Measurements from ENCODE around the gene SCAPER. TPM values are rescaled to one million over a fixed set of nuclear protein-coding genes. Genes with fewer than 3 reads are reported as not detected.
"Not testable (repeated sequence)": the region's sequence is repeated elsewhere in the genome, so short reads cannot be mapped to it uniquely, and the experiment has no call there.

Gene SCAPER
- total RNA-seq, 1 donor from 2014 or later, result 22.8 TPM

DNA sequence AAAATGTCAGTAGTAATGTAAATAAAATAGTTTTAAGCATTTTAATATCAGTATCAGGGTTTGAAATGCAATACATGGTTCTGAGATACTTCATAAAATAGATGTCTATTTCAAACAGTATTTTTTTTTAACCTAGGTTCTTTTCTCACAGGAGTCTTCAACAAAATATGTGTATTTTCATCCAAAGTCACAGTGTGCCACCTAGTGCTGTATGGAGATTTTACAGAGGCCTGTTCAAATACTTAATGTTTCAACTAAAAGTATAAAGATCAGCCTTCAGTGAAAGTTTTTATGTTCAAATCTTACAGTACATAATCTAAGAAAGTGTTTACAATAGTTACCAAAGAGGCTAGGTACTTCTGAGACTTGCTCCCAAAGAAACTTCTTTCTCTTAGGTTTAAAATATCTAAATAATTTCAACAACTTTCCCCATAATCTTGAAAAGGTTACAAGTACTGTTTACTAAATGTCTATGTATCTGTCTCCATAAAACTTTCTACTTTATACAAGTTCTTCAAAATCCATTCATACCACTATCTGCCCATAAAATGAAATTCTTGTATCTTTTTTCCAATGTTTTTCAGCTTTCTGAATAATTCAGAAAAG, 38.3 kb downstream of the SCAPER start:
- intact Hi-C loops (cut with micrococcal nuclease), result loop anchor here (5.0 kb wide), 1 partner anchor 670 kb away; no protein-coding TSS in a partner anchor
- no peak for DNase-seq (ENCODE audit: low spot score)

DNA sequence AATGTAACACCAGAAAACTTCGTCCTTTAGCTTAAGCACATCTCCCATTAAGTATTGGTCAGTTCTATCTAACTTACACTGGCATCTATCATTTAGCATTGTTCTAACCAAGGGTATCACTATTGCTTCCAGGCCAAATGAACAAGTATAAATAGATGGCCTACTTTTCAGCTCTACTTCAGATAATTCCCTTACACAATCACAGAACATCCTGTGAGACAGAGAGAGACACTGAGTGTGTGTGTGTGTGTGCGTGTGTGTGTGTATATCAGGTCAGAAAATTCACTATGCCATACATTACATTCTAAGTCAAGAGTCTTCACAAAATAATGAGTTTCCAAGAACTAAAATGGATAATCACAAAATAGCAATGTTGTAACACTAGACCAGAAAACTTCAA, 39.1 kb downstream of the SCAPER start:
- Mint-ChIP-seq H3K27ac (no peak overlapping the region), H3K27me3 (ENCODE audit: low read depth) (peaks cover 2% of the 10 kb centered on the region), H3K36me3 (ENCODE audit: low read depth) (peaks cover 8% of the 10 kb centered on the region), H3K4me1 (ENCODE audit: low read depth) (peaks cover 28% of the 10 kb centered on the region), H3K9me3 (no peaks in the 10 kb centered on the region), H3K4me3 (ENCODE audit: low read depth) (no peak overlapping the region)
- intact Hi-C loops (cut with micrococcal nuclease), result loop anchor here (5.0 kb wide), 1 partner anchor 669 kb away; no protein-coding TSS in a partner anchor
- no peak for DNase-seq (ENCODE audit: low spot score)

More for the DNA sequence above, 38.3 kb downstream of the SCAPER start:
- H3K4me1 Mint-ChIP-seq (ENCODE audit: low read depth), result peaks cover 24% of the 10 kb centered on the region
- H3K36me3 Mint-ChIP-seq (ENCODE audit: low read depth), result peaks cover 5% of the 10 kb centered on the region
- no peaks in the 10 kb centered on the region for H3K9me3 Mint-ChIP-seq
- peaks cover 2% of the 10 kb centered on the region for H3K27me3 Mint-ChIP-seq (ENCODE audit: low read depth)
- no peak overlapping the region for H3K27ac Mint-ChIP-seq
- no peak overlapping the region for H3K4me3 Mint-ChIP-seq (ENCODE audit: low read depth)

- Mint-ChIP-seq H3K27me3 (ENCODE audit: low read depth) (peaks cover 2% of the 10 kb centered on the region), H3K36me3 (ENCODE audit: low read depth) (peaks cover 8% of the 10 kb centered on the region), H3K4me1 (ENCODE audit: low read depth) (peaks cover 29% of the 10 kb centered on the region), H3K4me3 (ENCODE audit: low read depth) (no peak overlapping the region), H3K9me3 (no peaks in the 10 kb centered on the region), H3K27ac (no peak overlapping the region)
- intact Hi-C loops (cut with micrococcal nuclease), result loop anchor here (5.0 kb wide), 1 partner anchor 668 kb away; no protein-coding TSS in a partner anchor
- no peak for DNase-seq (ENCODE audit: low spot score)
Observed at GRCh38 chr15:76865548-76865991, 39.6 kb downstream of the SCAPER start.

- Mint-ChIP-seq H3K36me3 (ENCODE audit: low read depth) (peaks cover 8% of the 10 kb centered on the region), H3K27me3 (ENCODE audit: low read depth) (peaks cover 2% of the 10 kb centered on the region), H3K4me3 (ENCODE audit: low read depth) (no peak overlapping the region), H3K4me1 (ENCODE audit: low read depth) (peaks cover 27% of the 10 kb centered on the region), H3K27ac (no peak overlapping the region), H3K9me3 (no peaks in the 10 kb centered on the region)
- no peak for DNase-seq (ENCODE audit: low spot score)
- intact Hi-C loops (cut with micrococcal nuclease), result no loop called here
Observed at GRCh38 chr15:76864586-76864985, 40.6 kb downstream of the SCAPER start.

DNA sequence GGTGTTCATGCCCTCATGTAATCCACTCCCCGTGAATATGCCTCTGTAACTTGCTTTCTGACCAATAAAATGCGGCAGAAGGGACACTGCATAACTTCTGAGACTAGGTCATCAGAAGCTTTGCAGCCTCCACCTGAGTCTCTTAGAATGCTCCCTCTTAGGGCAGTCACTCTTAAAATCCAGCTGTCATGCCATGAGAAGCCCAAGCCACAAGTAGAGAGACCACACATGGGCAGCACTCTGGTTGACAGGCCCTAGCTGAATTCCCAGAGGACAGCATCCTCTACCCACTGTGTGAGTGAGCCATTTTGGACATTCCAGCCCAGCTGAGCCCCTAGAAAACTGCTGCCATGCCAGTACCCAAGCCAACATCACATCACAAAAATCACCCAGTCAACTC, 41.4 kb downstream of the SCAPER start:
- H3K27me3 Mint-ChIP-seq (ENCODE audit: low read depth), result no peaks in the 10 kb centered on the region
- intact Hi-C loops (cut with micrococcal nuclease), result no loop called here
- peaks cover 9% of the 10 kb centered on the region for H3K36me3 Mint-ChIP-seq (ENCODE audit: low read depth)
- no peak overlapping the region for H3K4me3 Mint-ChIP-seq (ENCODE audit: low read depth)
- H3K27ac Mint-ChIP-seq, result no peak overlapping the region
- DNase-seq (ENCODE audit: low spot score), result no peak
- H3K4me1 Mint-ChIP-seq (ENCODE audit: low read depth), result peaks cover 29% of the 10 kb centered on the region
- H3K9me3 Mint-ChIP-seq, result no peaks in the 10 kb centered on the region

- Mint-ChIP-seq H3K27ac (no peak overlapping the region), H3K4me3 (ENCODE audit: low read depth) (no peak overlapping the region), H3K9me3 (no peaks in the 10 kb centered on the region), H3K36me3 (ENCODE audit: low read depth) (peaks cover 11% of the 10 kb centered on the region), H3K27me3 (ENCODE audit: low read depth) (no peaks in the 10 kb centered on the region), H3K4me1 (ENCODE audit: low read depth) (peaks cover 31% of the 10 kb centered on the region)
- intact Hi-C loops (cut with micrococcal nuclease), result no loop called here
- DNase-seq (ENCODE audit: low spot score), result no peak
Observed at GRCh38 chr15:76863123-76863522, 42.0 kb downstream of the SCAPER start.

- Mint-ChIP-seq H3K4me1 (ENCODE audit: low read depth) (peaks cover 27% of the 10 kb centered on the region), H3K4me3 (ENCODE audit: low read depth) (no peak overlapping the region), H3K9me3 (no peaks in the 10 kb centered on the region), H3K27ac (no peak overlapping the region), H3K36me3 (ENCODE audit: low read depth) (peaks cover 11% of the 10 kb centered on the region), H3K27me3 (ENCODE audit: low read depth) (no peaks in the 10 kb centered on the region)
- DNase-seq (ENCODE audit: low spot score), result no peak
- intact Hi-C loops (cut with micrococcal nuclease), result no loop called here
Observed at GRCh38 chr15:76861815-76862397, 43.2 kb downstream of the SCAPER start.

DNA sequence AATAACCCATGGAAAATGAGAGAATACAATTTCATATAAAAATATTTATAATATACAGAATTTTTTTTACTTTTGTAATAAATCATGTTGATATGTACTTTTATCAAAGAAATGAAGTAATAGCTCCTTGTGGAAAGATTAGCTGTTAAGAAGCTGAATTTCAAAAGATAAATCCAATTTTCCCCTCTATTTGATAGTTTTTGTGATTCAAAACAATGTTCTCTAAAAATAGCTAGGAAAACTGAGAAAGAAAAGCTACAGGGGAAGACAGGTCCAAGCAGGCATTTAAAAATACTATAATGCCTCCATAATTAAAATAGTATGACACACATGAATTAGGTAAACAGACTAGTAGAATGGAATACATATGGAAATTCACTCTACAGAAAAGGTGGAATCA, 44.9 kb downstream of the SCAPER start:
- H3K4me3 Mint-ChIP-seq (ENCODE audit: low read depth), result no peak overlapping the region
- peaks cover 9% of the 10 kb centered on the region for H3K9me3 Mint-ChIP-seq
- H3K27me3 Mint-ChIP-seq (ENCODE audit: low read depth), result no peaks in the 10 kb centered on the region
- no peak for DNase-seq (ENCODE audit: low spot score)
- intact Hi-C loops (cut with micrococcal nuclease), result no loop called here
- peaks cover 18% of the 10 kb centered on the region for H3K4me1 Mint-ChIP-seq (ENCODE audit: low read depth)
- peaks cover 22% of the 10 kb centered on the region for H3K36me3 Mint-ChIP-seq (ENCODE audit: low read depth)
- no peak overlapping the region for H3K27ac Mint-ChIP-seq

DNA sequence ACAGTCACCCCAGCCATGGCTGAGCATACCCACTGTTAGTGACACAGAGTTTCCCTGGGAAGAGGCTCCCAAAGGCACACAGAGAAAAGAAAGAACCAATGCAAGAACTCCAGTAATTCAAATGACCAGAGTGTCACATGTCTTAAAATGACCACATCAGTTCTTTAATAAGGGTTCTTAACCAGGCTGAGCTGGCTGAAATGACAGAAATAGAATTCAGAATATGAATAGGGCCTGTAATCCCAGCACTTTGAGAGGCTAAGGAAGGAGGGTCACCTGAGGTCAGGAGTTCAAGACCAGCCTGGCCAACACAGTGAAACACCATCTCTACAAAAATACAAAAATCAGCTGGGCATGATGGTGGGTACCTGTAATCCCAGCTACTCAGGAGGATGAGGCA, 54.8 kb downstream of the SCAPER start:
- H3K27me3 Mint-ChIP-seq (ENCODE audit: low read depth); intact Hi-C loops (cut with micrococcal nuclease); DNase-seq (ENCODE audit: low spot score); H3K27ac Mint-ChIP-seq; H3K4me3 Mint-ChIP-seq (ENCODE audit: low read depth); H3K4me1 Mint-ChIP-seq (ENCODE audit: low read depth): not testable (repeated sequence)
- peaks cover 60% of the 10 kb centered on the region for H3K36me3 Mint-ChIP-seq (ENCODE audit: low read depth)
- H3K9me3 Mint-ChIP-seq, result peaks cover 42% of the 10 kb centered on the region

GRCh38 chr15:76846782-76847181, 58.4 kb downstream of the SCAPER start:
- Mint-ChIP-seq H3K27ac (no peak overlapping the region), H3K9me3 (peaks cover 11% of the 10 kb centered on the region), H3K4me3 (ENCODE audit: low read depth) (no peak overlapping the region), H3K27me3 (ENCODE audit: low read depth) (no peaks in the 10 kb centered on the region), H3K36me3 (ENCODE audit: low read depth) (peaks cover 26% of the 10 kb centered on the region), H3K4me1 (ENCODE audit: low read depth) (no peaks in the 10 kb centered on the region)
- DNase-seq (ENCODE audit: low spot score), result no peak
- intact Hi-C loops (cut with micrococcal nuclease), result no loop called here

DNA sequence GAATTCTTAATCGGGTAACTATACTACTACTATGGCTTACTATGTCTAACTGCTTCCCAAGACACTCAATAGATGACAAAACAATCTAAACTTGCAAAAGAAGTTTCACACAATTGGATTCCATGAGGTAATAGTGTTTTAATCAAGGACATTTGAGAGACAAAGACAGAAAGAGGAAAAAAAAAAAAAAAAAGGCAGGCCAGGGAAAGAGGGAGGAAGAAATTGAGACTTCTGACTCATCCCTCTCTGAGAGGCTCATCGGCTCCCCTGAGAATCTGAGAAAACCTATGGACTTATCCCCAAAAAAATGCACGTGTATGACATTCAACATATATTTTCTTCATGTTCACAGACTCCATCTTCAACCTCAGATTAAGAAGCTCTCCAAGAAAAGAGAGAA, 61.0 kb downstream of the SCAPER start:
- H3K9me3 Mint-ChIP-seq, result no peaks in the 10 kb centered on the region
- DNase-seq (ENCODE audit: low spot score), result no peak
- peaks cover 3% of the 10 kb centered on the region for H3K4me1 Mint-ChIP-seq (ENCODE audit: low read depth)
- H3K36me3 Mint-ChIP-seq (ENCODE audit: low read depth), result peaks cover 6% of the 10 kb centered on the region
- no peaks in the 10 kb centered on the region for H3K27me3 Mint-ChIP-seq (ENCODE audit: low read depth)
- no peak overlapping the region for H3K27ac Mint-ChIP-seq
- no peak overlapping the region for H3K4me3 Mint-ChIP-seq (ENCODE audit: low read depth)
- intact Hi-C loops (cut with micrococcal nuclease), result loop anchor here (5.0 kb wide), 1 partner anchor 202 kb away; no protein-coding TSS in a partner anchor

DNA sequence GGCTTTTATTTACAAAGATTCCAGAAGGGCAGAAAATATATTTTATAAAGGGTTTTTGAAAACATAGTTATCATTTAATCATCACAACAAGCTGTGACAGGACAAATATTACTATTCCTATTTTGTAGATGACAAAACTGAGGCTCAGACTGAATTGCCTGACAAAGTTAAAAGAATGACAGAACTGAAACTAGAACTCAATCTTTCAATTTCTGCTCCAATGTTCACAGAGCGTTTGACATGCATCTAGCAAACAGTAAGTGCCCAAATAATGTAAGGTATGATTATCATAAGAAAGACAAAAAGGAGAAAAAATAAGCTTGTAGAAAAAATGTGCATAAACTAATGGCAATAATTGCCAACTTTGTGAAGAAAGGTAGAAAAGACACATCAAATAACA, 61.9 kb downstream of the SCAPER start:
- H3K4me1 Mint-ChIP-seq (ENCODE audit: low read depth), result peaks cover 3% of the 10 kb centered on the region
- no peak overlapping the region for H3K4me3 Mint-ChIP-seq (ENCODE audit: low read depth)
- H3K36me3 Mint-ChIP-seq (ENCODE audit: low read depth), result peaks cover 14% of the 10 kb centered on the region
- H3K9me3 Mint-ChIP-seq, result peaks cover 5% of the 10 kb centered on the region
- no peak overlapping the region for H3K27ac Mint-ChIP-seq
- intact Hi-C loops (cut with micrococcal nuclease), result loop anchor here (5.0 kb wide), 1 partner anchor 201 kb away; no protein-coding TSS in a partner anchor
- DNase-seq (ENCODE audit: low spot score), result no peak
- H3K27me3 Mint-ChIP-seq (ENCODE audit: low read depth), result no peaks in the 10 kb centered on the region

DNA sequence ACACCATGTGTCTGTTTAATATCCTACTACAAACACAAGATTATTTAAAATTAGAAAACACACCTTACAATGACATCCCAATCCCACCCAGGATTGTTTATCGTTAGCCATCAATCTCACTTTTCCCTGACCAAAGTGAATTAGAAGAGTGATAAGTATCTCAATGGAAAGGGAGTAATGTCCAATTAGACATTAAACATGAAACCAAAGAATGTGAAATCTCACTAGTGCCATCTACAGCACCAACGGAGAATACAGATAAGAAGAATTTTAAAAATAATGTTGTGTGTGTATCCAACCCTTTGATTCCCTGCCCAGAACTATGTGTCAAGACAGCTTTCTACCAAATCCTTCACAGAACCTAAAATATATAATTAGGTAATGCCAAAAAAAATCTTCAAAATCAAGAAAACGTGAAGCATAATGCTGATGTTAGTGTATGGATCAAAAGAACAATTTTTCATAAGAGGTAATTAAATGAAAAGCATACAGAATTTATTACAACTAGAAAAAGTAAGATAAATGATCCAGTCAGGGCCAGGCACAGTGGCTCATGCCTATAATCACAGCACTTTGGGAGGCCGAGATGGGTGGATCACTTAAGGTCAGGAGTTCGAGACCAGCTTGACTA, 64.2 kb downstream of the SCAPER start:
- no peak for DNase-seq (ENCODE audit: low spot score)
- Mint-ChIP-seq H3K4me3 (ENCODE audit: low read depth) (no peak overlapping the region), H3K9me3 (peaks cover 19% of the 10 kb centered on the region), H3K27me3 (ENCODE audit: low read depth) (no peaks in the 10 kb centered on the region), H3K36me3 (ENCODE audit: low read depth) (peaks cover 27% of the 10 kb centered on the region), H3K27ac (no peak overlapping the region), H3K4me1 (ENCODE audit: low read depth) (peaks cover 3% of the 10 kb centered on the region)
- intact Hi-C loops (cut with micrococcal nuclease), result loop anchor here (5.0 kb wide), 1 partner anchor 199 kb away; no protein-coding TSS in a partner anchor
